ENCODE results near the gene ANKRD42.
"Not testable (repeated sequence)": the region's sequence is repeated elsewhere in the genome, so short reads cannot be mapped to it uniquely, and the experiment has no call there.

The ANKRD42 gene

DNA sequence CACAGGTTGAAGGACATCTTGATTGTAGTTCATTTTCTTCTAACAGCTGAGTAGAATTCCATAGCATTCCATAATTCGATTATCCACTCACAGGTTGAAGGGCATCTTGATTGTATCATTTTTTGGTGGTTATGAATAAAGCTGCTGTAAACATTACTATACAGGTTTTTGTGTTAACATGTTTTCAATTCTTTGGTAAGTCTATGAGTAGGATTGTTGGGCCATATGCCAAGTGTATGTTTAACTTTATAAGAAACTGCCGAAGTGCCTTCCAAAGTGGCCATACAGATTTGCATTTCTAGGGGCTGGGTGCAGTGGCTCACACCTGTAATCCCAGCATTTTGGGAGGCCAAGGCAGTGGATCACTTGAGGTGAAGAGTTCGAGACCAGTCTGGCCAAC lies 44.6 kb downstream of the ANKRD42 start:
- no peak for DNase-seq (ENCODE audit: low read depth, low spot score)

- peak; percentile 52 for DNase-seq (ENCODE audit: low read depth, low spot score)
Measured at GRCh38 chr11:83241291-83241946, 47.9 kb downstream of the ANKRD42 start.

GRCh38 chr11:83249445-83249844 lies 55.9 kb downstream of the ANKRD42 start:
- DNase-seq (ENCODE audit: low read depth, low spot score) = no peak

- DNase-seq (ENCODE audit: low read depth, low spot score) = no peak
Measured at GRCh38 chr11:83249972-83250593, 56.6 kb downstream of the ANKRD42 start.

GRCh38 chr11:83252266-83252665 lies 58.8 kb downstream of the ANKRD42 start:
- DNase-seq (ENCODE audit: low read depth, low spot score) = no peak

GRCh38 chr11:83252941-83253340 lies 59.4 kb downstream of the ANKRD42 start:
- no peak for DNase-seq (ENCODE audit: low read depth, low spot score)

DNA sequence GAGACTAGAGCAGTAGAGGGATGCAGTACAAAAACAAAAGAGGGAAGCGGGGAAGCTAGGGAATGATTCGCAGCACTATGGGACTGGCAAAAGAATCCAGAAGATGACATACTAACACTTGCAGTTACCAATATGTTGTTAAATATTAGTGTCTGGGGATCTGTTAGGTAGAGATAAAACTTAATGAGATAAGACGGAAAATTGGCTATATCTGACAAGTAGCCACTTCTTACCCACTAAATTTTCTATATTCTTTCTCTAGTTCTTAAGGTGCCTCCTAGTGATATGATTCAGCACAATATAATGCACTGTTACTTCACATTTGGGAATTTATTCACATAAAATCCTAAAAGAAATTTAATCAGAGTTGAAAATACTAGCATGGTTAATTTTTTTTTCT lies 61.9 kb downstream of the ANKRD42 start:
- DNase-seq (ENCODE audit: low read depth, low spot score) = no peak

DNA sequence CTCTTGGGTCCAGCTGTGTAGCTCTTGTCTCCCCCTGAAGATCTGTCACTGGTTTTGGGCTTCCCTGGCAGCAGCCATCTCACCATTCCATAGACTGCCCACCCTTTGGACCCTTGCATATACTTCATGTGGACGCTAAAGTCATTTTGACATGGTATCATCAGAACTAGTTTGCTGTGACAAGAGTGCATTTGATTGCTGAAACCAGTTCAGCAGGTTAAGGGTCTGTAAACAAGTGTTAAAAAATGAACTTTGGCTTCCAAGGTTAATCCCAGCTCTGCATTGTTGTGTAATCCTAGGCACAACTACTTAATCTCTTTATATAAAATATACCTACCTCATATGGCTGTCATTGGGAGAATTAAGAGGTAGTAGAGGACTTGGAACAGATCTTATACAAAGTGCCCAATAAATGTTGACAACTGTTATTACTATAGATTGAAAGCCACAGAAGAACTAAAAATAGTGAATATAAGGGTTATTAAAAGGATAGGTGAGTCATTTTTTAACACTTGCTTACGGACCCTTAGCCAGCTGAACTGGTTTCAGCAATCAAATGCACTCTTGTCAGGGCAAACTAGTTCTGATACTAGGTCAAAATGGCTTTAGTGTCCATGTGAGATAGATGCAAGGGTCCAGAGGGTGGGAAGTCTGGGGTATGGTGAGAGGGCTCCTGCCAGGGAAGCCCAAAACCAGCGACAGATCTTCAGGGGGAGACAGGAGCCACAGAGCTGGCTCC lies 63.3 kb downstream of the ANKRD42 start:
- no peak for DNase-seq (ENCODE audit: low read depth, low spot score)

DNA sequence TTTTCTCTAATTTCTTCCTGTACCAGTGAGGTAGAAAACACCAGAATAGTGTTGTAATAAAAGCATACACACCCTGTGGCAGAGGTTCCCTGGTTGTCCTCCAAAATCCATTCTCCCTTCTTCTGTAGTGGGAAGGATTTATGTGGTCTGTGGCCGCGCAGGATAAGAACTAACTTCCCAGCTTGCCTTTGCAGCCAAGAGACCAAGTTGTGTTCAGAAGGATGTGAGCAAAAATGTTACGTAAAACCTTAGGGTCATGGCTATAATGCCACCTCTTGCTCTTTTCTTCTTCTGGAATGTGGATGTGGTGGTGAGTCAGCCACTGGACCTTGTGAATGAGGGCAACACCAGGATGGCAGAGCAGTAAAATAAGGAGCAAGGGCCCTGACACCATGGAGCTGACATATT lies 64.3 kb downstream of the ANKRD42 start:
- DNase-seq (ENCODE audit: low read depth, low spot score) = no peak

GRCh38 chr11:83259559-83259958 lies 66.0 kb downstream of the ANKRD42 start:
- no peak for DNase-seq (ENCODE audit: low read depth, low spot score)

DNA sequence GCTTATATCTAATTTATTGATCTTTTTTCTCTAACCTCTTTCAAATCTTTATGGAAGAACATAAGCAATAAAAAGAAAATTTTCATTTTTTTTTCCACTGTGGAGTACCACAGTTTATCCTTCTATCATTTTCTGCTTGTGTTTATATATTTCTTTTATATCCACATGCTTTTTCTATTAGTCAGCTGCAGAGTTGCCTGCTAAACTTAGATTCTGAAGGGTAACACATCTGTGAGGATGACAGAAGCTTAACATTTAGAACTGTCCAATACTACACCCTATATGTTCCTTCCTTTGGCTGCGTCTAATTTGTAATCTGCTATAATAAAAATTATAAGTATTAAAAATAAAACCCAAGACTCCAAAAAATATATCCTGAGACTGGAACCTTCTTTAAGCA lies 71.8 kb downstream of the ANKRD42 start:
- no peak for DNase-seq (ENCODE audit: low read depth, low spot score)

GRCh38 chr11:83269080-83269479 lies 75.6 kb downstream of the ANKRD42 start:
- DNase-seq (ENCODE audit: low read depth, low spot score) = not testable (repeated sequence)

DNA sequence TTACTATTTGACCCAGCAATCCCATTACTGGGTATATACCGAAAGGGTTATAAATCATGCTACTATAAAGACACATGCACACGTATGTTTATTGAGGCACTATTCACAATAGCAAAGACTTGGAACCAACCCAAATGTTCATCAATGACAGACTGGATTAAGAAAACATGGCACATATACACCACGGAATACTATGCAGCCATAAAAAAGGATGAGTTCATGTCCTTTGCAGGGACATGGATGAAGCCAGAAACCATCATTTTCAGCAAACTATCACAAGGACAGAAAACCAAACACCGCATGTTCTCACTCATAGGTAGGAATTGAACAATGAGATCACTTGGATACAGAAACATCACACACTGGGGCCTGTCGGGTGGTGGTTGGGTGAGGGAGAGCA lies 78.2 kb downstream of the ANKRD42 start:
- not testable (repeated sequence) for DNase-seq (ENCODE audit: low read depth, low spot score)

DNA sequence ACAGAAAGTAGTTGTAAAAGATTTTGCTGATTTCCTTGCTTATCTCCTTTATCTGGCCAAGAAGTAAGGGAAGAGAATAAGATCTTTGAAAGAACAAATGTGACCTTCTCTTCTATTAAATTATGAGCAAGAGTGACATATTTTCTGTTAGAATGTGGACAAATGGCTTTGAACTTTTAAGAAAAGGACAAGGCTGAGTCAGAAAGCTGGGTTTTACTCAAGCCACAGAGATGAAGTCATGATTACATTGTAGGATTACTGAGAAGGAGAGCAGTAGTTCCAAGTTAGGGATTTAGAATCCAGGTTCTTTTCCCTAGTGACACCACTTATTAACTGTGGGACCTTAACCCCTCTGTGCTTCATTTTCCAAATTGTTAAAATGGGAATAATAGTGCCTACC lies 79.1 kb downstream of the ANKRD42 start:
- no peak for DNase-seq (ENCODE audit: low read depth, low spot score)

DNA sequence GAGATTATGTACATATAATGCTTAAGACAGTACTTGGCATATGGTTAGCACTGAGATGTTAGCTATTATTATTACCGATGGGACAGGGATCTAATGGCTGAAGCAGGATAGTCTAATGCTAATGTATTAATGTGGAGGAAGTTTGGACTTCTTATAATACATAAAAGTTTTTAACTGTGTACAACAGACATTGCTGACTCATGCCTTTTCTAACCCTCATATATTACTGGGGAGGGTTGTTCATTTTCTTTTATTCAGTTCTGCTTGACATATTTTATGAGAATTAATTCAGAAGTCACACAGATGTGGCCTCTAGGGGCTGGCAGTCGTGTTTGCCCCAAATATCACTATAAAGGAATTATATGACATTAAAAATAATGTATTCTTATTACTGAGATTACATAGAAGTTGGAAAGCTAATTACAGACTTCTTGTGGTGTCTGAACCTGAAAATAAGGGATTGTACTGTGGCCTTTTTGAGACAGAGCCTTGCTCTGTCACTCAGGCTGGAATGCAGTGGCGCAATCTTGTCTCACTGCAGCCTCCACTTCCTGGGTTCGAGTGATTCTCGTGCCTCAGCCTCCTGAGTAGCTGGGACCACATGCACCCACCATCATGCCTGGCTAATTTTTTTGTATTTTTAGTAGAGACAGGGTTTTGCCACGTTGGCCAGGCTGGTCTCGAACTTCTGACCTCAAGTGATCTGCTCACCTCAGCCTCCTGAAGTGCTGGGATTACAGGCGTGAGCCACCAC lies 82.6 kb downstream of the ANKRD42 start:
- DNase-seq (ENCODE audit: low read depth, low spot score) = no peak

DNA sequence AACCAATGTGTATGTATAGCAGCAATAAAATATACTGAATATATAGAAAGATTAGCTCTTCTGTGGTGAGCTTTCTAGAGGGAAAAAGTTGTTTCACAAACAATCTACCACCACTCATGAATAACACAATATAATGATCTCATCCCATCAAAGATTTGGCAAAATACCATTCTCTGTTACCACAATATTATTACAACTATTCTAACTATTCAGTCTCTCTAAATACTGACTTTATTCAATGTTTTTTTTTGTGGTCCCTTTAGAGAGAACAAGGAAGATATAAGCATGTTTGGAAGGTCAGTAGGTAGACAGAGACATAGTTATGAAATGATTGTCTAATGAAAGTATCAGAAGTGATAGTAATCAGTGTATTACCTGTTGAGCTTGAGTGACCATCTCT lies 84.8 kb downstream of the ANKRD42 start:
- no peak for DNase-seq (ENCODE audit: low read depth, low spot score)

- no peak for DNase-seq (ENCODE audit: low read depth, low spot score)
Measured at GRCh38 chr11:83280256-83280655, 86.7 kb downstream of the ANKRD42 start.

- no peak for DNase-seq (ENCODE audit: low read depth, low spot score)
Measured at GRCh38 chr11:83282084-83282716, 88.7 kb downstream of the ANKRD42 start.

DNA sequence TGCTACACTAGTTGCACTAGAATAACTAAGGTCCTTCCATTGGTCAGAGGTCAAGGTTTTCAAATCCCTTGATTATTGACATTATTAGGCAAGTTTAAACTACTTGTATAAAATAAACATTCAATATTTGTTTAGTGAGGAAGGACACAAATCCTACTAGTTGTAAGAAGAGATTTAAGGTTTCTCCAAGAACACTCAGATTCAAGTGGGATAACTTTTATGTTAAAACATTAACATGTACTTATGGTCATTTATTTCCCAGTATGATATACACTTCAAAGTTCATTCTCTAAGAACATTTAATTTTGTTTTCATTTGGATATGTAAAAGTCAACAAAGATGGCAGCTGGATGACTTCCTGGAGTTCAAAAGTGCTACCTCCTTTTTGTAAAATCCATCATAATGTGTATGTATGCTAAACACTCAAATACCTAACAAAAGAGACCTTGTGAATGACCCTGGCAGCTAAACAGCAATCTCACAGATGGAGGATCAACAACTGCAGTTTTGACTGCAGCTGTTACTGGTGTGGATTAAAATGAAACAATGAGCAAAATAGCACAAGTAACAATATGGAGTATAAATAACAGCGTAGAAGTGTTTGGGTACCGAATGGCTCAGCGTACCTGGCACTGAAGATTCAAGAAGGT lies 91.1 kb downstream of the ANKRD42 start:
- no peak for DNase-seq (ENCODE audit: low read depth, low spot score)

DNA sequence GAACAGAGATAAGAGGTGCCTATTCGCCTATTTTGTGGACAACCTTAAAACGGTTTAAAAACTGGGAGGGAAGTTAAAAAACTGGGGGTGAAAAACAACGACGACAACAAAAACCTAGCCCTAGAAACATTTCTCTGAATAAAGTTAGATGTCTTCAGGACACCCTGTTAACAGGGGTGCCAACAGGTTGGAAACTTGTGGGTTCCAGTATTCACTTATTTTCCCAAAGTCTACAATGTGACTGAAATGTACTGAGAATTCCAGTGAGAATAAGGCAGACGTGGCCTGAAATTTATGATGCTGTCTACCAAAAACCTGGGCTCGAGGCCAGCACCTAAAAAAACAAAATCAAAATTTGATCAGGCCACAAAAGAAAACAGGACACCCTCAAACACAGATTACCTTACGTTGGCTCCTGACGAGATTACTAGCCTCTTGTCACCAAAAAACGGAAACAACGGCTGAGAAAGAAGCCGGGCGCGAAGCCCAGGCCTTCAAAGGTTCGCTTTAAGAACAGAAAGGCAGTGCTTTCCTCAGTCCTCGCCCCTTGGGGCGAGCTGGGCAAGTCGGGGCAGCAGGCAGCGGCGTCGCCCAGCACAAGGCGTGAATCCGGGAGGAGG lies 91.7 kb downstream of the ANKRD42 start:
- DNase-seq (ENCODE audit: low read depth, low spot score) = no peak
